Measurements from ENCODE around the gene NPHP4. TPM values are rescaled to one million over a fixed set of nuclear protein-coding genes. Genes with fewer than 3 reads are reported as not detected.

The NPHP4 gene
- total RNA-seq, 1 experiment from 2014 or later = 2.4 TPM

DNA sequence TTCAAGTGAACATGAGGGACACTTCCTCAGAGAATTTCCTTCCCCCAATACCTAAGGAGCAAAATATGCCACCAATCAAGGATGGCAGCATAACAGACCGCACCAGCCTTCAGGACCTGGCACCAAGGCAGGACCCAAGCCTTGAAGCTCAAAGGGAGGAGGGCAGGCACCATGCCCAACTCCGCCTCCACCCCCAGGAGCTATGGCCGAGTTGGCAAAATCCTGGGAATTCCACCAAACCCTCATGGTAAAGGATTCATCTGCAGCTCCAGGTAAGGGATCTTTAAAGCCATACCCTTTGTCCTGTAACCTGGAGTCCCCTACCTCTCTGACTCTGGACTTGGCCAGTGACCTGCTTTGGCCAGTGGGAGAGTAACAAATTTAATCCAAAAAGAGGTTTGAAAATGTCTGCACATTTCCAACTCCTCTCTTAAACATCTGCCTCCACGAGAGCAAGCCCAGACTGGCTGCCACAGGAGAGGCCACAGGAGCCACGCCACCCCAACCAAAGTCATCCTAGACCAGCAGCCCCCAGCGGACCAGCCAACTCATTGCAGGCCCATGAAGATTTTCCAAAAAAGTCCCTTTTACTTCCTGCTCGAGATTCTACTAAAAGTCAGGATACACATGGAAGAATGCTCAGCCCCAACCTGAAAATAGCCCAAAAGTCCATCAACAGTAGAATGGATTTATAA lies 41.9 kb downstream of the NPHP4 start:
- no peak for DNase-seq (ENCODE audit: low spot score)

GRCh38 chr1:5949761-5950100 lies 42.5 kb downstream of the NPHP4 start:
- DNase-seq (ENCODE audit: low spot score) = no peak

- DNase-seq (ENCODE audit: low spot score) = no peak
Measured at GRCh38 chr1:5949085-5949760, 43.0 kb downstream of the NPHP4 start.

- DNase-seq (ENCODE audit: low spot score) = no peak
Measured at GRCh38 chr1:5948681-5949005, 43.6 kb downstream of the NPHP4 start.

- no peak for DNase-seq (ENCODE audit: low spot score)
Measured at GRCh38 chr1:5947978-5948680, 44.1 kb downstream of the NPHP4 start.

DNA sequence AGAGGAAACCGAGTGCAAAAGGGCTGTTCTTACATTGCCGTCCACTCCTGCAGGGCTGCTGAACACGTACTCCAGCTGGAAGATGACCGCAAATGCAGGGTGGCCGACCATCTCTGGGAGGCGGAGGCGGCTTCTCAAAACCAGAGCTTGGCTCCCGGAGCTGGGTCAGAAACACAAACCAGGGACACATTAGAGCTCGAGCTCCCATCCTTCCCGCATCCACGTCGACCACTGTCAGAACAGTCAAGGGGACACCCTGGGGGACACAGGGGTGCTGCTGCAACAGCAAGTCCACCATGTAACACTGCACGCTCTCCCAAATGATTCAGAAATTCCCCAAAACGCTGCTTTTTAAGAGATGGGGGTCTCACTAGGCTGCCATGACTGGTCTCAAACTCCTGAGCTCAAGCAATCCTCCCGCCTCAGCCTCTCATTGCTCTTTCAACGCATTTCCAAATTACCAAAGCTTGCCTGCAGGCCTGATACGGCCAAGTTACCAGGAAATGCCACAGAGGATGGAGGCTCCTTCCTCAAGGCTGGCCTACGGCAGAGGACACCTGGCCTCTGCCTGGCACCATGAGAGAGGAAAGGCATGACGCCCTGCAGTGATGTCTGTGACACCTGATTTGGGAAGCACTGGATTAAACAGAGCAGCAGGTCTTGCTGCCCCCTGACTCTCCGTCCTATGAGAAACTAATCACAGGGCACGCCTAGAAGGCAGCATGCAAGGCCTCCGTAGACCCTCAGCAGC lies 45.0 kb downstream of the NPHP4 start:
- no peak for DNase-seq (ENCODE audit: low spot score)

DNA sequence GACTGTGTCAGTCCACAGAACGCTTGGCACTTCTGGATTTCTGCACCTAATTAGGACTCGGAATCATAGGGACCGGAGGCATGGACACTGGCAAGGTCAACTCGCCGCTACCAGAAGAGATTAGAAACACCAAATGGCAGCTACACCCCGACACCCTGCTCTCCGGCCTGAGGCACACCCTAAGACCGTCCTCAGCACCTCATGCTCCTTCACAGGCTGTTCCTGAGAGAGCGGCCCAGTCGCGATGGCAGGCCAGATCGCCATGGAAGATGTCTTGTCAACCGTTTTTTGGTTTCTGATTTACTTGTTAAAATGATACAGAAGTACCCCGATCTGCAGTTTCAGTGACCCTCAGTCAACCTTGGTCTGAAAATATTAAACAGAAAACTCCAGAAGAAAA lies 46.8 kb downstream of the NPHP4 start:
- no peak for DNase-seq (ENCODE audit: low spot score)

GRCh38 chr1:5944843-5945167 lies 47.4 kb downstream of the NPHP4 start:
- DNase-seq (ENCODE audit: low spot score) = no peak

DNA sequence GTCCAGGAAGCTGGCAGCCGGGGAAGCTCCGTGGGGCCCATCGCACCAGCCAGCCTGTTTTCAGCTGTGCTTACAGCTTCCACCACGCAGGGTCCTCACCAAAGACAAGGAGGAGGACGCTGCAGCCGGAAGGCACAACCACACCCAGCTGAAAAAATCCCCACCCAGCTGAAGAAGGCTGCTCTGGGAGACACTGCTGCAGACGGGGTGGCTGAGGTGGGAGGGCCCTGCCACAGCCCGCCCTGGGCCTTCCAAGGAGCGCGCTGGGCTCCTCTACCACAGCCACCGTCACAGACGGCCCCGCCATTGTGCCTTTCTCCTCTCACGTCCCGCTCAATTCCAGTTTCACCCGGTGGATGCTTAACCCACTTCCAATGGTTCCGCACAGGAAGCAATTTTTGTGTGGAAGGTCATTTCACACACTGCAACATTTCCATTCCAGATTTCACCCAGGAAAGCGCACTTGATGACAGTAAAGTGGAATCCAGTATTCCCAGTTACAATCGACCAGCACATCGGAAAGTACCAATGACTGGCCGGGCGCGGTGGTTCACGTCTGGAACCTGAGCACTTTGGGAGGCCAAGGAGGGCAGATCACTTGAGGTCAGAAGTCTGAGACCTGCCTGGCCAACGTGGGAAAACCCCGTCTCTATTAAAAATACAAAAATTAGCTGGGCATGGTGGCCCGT lies 47.9 kb downstream of the NPHP4 start:
- DNase-seq (ENCODE audit: low spot score) = no peak

DNA sequence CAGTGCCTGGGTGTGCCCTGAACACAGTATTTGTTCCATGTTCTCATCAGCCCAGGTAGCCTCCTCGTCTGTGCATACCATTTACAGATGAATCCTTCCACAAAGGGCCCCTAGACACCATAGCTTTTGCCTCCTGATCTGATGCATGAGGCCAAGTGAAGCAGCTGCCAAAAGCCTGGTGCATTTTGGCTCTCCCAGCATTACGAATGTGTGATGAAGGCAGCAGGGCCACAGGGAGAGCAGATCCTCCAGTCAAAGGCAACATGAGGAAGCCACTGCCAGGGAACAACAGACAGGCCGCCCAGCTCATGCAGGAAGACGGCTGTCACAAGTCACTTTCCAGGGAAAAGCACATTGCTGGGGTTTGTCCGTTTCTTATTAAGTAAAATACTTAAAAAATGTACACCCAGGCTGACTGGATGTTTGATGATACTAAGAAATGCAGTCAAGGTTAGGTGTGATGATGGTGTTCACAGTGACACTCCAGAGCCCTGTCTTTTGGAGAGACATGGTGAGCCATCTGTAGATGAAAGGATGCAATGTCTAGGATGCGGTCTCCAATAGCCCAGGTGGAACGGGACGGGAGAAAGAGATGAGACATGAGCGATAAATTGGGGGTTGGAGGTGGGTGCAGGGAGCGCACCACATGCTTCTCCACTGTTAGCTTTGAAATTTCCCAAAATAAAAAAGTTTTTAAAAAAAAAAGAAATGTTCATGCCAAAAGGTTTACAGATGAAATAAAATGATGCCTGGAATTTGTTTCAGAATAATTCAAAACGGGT lies 48.7 kb downstream of the NPHP4 start:
- DNase-seq (ENCODE audit: low spot score) = no peak

DNA sequence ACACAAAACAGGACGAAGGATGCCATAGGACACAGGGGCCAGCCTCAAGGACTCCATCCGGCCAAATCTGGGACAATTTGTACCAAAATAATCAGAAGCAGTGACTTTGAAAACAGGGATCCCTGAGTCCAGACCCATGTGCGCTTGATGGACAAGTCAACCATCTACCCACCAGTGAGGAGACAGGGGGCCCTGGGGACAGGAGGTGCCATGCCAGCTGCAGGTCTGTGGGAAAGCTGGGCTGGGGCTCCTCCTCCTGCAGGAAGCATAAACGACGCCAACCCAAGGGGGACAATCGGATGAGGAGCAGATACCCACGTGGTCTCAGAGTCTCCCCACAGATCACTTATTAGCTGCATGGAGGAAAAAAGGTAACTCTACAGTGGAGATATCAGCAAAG lies 50.6 kb downstream of the NPHP4 start:
- DNase-seq (ENCODE audit: low spot score) = no peak

- no peak for DNase-seq (ENCODE audit: low spot score)
Measured at GRCh38 chr1:5940723-5941407, 51.4 kb downstream of the NPHP4 start.

- no peak for DNase-seq (ENCODE audit: low spot score)
Measured at GRCh38 chr1:5939271-5940170, 52.7 kb downstream of the NPHP4 start.

- no peak for DNase-seq (ENCODE audit: low spot score)
Measured at GRCh38 chr1:5938101-5938646, 54.1 kb downstream of the NPHP4 start.

GRCh38 chr1:5937373-5937857 lies 54.8 kb downstream of the NPHP4 start:
- DNase-seq (ENCODE audit: low spot score) = no peak

GRCh38 chr1:5936621-5937372 lies 55.4 kb downstream of the NPHP4 start:
- DNase-seq (ENCODE audit: low spot score) = no peak

GRCh38 chr1:5936126-5936525 lies 56.1 kb downstream of the NPHP4 start:
- DNase-seq (ENCODE audit: low spot score) = no peak

DNA sequence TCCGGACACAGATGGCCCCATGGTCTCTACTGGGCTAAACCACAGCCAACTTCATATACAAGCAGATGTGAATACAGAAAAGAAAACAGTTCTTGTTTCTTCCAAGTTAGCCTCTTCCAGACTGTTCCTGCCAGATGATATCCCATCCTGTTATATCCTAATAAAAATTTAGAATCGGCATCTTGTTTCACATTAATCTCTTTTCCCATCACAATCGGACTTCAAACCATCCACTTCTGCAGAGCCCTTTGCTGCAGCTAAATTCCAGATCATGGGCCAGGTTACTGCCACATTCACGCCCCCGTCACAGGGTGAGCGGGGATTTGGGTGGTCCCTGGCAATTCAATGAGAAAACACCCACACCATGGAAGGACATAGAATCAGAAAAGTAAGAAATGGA lies 57.2 kb downstream of the NPHP4 start:
- DNase-seq (ENCODE audit: low spot score) = no peak
